AG04450 (cell line): ENCODE results near the gene ZNF658. TPM values are rescaled to one million over a fixed set of nuclear protein-coding genes. Genes with fewer than 3 reads are reported as not detected.
"Not testable (repeated sequence)": the region's sequence is repeated elsewhere in the genome, so short reads cannot be mapped to it uniquely, and the experiment has no call there.

Experiments used
- CTCF ChIA-PET: fragments of 300-600, 350-600 bp; formaldehyde crosslinking; extraction: SDS; loops from one replicate; lab custom pipeline; 2022; ENCODE audit warnings: antibody characterized with exemption, inconsistent platforms; lab: Charles Lee
- POLR2A ChIA-PET: fragments of 350-600 bp; formaldehyde crosslinking; extraction: SDS; loops from one replicate; lab custom pipeline; 2021; ENCODE audit warnings: antibody characterized with exemption, inconsistent platforms; lab: Yijun Ruan, JAX
- DNase-seq: peaks from one replicate; pipeline ENCODE4 v3.0.0-alpha.2; 2011; ENCODE audit warnings: low read depth, low spot score
- H3K27ac ChIP-seq: one replicate; pipeline ENCODE4 v1.5.1; 2012; ENCODE audit warnings: low read depth, low read length, control low read depth
- H3K27me3 ChIP-seq: one replicate; pipeline ENCODE4 v1.6.0; 2012; ENCODE audit warnings: low read length; ENCODE audit not compliant: control insufficient read depth, insufficient read depth
- H3K4me3 ChIP-seq: 2 replicates; pipeline ENCODE4 v1.5.1; 2011; ENCODE audit warnings: mild to moderate bottlenecking, low read depth, low read length, control low read depth
- H3K9me3 ChIP-seq: 2 replicates; pipeline ENCODE4 v1.5.1; 2012; ENCODE audit warnings: low read length; ENCODE audit not compliant: control insufficient read depth, insufficient read depth
- polyA plus RNA-seq: library from polyadenylated mRNA; depleted of rRNA; stranded (reverse); fragments of >200 nt; gene quantifications from 2 replicates; pipeline ENCODE4 v1.2.3, GENCODE V29; 2011; rRNA removed
- small RNA-seq: library from RNA; depleted of rRNA; stranded (forward); fragments of <200 nt; gene quantifications from one replicate; pipeline ENCODE3, GENCODE V24; 2012; ENCODE audit warnings: low read depth; ENCODE audit not compliant: insufficient read length

The ZNF658 gene
- polyA plus RNA-seq, 1 experiment = 4.0 TPM

- H3K9me3 ChIP-seq, POLR2A ChIA-PET, H3K4me3 ChIP-seq, CTCF ChIA-PET, H3K27me3 ChIP-seq, DNase-seq, H3K27ac ChIP-seq: not testable (repeated sequence)
Observed at GRCh38 chr9:66939878-66940830, 39.6 kb downstream of the ZNF658 start.

GRCh38 chr9:66942400-66943155, 42.1 kb downstream of the ZNF658 start:
- H3K27ac ChIP-seq, H3K9me3 ChIP-seq, H3K4me3 ChIP-seq, POLR2A ChIA-PET, CTCF ChIA-PET, H3K27me3 ChIP-seq, DNase-seq: not testable (repeated sequence)

- H3K27ac ChIP-seq, POLR2A ChIA-PET, DNase-seq: not testable (repeated sequence)
Observed at GRCh38 chr9:66952576-66952975, 52.1 kb downstream of the ZNF658 start.

More at GRCh38 chr9:66952576-66952975, 52.1 kb downstream of the ZNF658 start:
- H3K27me3 ChIP-seq, CTCF ChIA-PET, H3K4me3 ChIP-seq, H3K9me3 ChIP-seq: not testable (repeated sequence)

Small RNA genes within 50 kb of the gene (small RNA-seq; reads per million reads assigned to genes)
- not detected for gene AL353770.2

Other genes starting within 250 kb of the ZNF658 start
- gene SPATA31A3, start 91.8 kb downstream of the ZNF658 start, polyA plus RNA-seq = not detected in 2 replicates